Thyroid gland (tissue), 4 donors: ENCODE results near the gene DENND1A. TPM values are rescaled to one million over a fixed set of nuclear protein-coding genes. Genes with fewer than 3 reads are reported as not detected.

ENCODE experiments used
- DNase-seq, 2 donors: peaks; one replicate each; pipeline ENCODE4 v3.0.0-alpha.2; 2019
- H3K27ac ChIP-seq, 3 donors: fragments of 200-600 bp; sonication (generic); 1 replicate in 2 of 3; 2 replicates in 1 of 3; pipeline ENCODE4 v1.5.1; 2016 to 2019; ENCODE audit warnings: mild to moderate bottlenecking in 1 of 3, moderate library complexity in 1 of 3
- H3K27me3 ChIP-seq: fragments of 200-600 bp; sonication (generic); one replicate; pipeline ENCODE4 v1.5.1; 2019
- H3K36me3 ChIP-seq, 2 donors: fragments of 200-600 bp; sonication (generic); one replicate each; pipeline ENCODE4 v1.5.1; 2016 to 2019
- H3K4me1 ChIP-seq, 2 donors: fragments of 200-600 bp; sonication (generic); one replicate each; pipeline ENCODE4 v1.5.1; 2017 to 2019
- H3K4me3 ChIP-seq, 3 donors: fragments of 200-600 bp; sonication (generic); replicated peaks in 1 of 3; 1 replicate in 2 of 3; 2 replicates in 1 of 3; pipeline ENCODE4 v1.5.1; 2016; ENCODE audit warnings: mild to moderate bottlenecking in 1 of 3
- H3K9me3 ChIP-seq: fragments of 200-600 bp; sonication (generic); one replicate; pipeline ENCODE4 v1.5.1; 2017
- POLR2A ChIP-seq, 2 donors: fragments of 450-650 bp; IDR thresholded peaks; one replicate each; pipeline ENCODE4 v1.6.1; 2017; ENCODE audit warnings: antibody characterized with exemption in 2 of 2, mild to moderate bottlenecking in 2 of 2, moderate library complexity in 1 of 2
- WGBS, 2 donors: methylation state at CpG; one replicate each; pipeline ENCODE4 v1.1.5; 2017; 5-methylcytosine and 5-hydroxymethylcytosine counted together
- intact Hi-C: fragments of 100-400 bp; cut with DNase I; formaldehyde crosslinking; loops from one replicate; pipeline ENCODE4 v1.15.1; 2023
- total RNA-seq, 4 donors: library from RNA; depleted of rRNA; stranded (reverse); fragments of >200 nt; gene quantifications; one replicate each; pipeline ENCODE4 v1.2.3, GENCODE V29; 2016
- TF ChIP-seq, protein P1 (sequence below), 6 experiments: fragments of 200-600 bp in 3 of 6; fragments of 450-650 bp in 3 of 6; sonication (generic) in 3 of 6; IDR thresholded peaks; one replicate each; pipeline ENCODE4 v1.5.1; 2016 to 2019; ENCODE audit warnings: antibody characterized with exemption in 6 of 6, mild to moderate bottlenecking in 2 of 6, inconsistent platforms in 1 of 6, moderate library complexity in 1 of 6

Gene DENND1A
- total RNA-seq, 4 donors from 2014 or later: 18.8 to 34.4 (median 28.2) TPM

DNA sequence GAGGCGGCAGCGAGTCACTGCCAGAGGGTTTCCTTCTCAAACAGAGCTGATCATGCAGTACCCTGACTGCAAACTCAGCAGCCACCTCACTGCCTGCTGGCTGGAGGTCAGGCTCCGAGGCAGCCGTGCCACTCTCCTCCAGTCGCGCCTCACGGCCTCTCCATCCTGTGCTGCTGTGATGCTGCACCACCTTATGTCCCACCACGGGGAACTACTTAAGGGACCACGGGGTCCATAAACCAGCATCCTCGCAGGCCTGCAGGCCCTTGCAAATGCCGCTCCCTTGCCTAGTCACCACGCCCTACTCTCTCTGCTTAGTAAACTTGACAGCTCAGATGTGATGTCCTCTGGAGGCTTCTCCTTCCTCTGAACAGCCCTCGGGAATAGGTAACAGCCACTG lies 474.7 kb downstream of the DENND1A start:
- no peak overlapping the region for H3K27ac ChIP-seq
- H3K36me3 ChIP-seq: no peaks in the 10 kb centered on the region
- intact Hi-C loops: no loop called here
- no peak for DNase-seq
- H3K27me3 ChIP-seq: no peaks in the 10 kb centered on the region
- H3K4me1 ChIP-seq: peaks cover 9 to 23% of the 10 kb centered on the region in 2 donors
- no peaks in the 10 kb centered on the region for H3K9me3 ChIP-seq
- WGBS, 2 donors: 92 to 94% methylated on average over 11 to 13 of the region's 13 CpGs
- TF ChIP-seq POLR2A (IDR thresholded peaks at IDR 0.05): no peak
- TF ChIP-seq, protein P1, sequence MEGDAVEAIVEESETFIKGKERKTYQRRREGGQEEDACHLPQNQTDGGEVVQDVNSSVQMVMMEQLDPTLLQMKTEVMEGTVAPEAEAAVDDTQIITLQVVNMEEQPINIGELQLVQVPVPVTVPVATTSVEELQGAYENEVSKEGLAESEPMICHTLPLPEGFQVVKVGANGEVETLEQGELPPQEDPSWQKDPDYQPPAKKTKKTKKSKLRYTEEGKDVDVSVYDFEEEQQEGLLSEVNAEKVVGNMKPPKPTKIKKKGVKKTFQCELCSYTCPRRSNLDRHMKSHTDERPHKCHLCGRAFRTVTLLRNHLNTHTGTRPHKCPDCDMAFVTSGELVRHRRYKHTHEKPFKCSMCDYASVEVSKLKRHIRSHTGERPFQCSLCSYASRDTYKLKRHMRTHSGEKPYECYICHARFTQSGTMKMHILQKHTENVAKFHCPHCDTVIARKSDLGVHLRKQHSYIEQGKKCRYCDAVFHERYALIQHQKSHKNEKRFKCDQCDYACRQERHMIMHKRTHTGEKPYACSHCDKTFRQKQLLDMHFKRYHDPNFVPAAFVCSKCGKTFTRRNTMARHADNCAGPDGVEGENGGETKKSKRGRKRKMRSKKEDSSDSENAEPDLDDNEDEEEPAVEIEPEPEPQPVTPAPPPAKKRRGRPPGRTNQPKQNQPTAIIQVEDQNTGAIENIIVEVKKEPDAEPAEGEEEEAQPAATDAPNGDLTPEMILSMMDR (IDR thresholded peaks at IDR 0.05): no peak
- H3K4me3 ChIP-seq: no peak overlapping the region

DNA sequence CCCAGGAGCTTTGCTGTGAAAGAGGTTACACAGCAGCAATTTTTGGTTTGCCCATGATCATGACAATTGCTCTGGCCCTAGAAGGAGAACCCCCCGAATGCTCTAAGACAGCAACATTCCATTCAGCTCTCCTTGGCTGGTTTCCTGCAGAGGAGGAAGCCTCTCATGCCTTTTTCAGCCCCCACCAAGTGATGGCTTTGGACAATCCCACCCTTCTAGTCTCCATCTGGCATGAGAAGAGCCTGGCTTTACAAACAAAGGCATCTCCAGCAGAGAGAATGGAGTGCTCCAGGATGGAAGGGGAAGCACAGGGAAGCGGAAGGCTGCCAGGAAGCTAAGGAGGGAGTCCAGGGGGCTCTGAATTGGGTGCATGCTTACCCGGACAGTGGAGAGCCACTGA lies 475.6 kb downstream of the DENND1A start:
- Histone ChIP-seq H3K4me3 (no peak overlapping the region), H3K4me1 (peaks cover 9 to 23% of the 10 kb centered on the region in 2 donors), H3K9me3 (no peaks in the 10 kb centered on the region), H3K36me3 (no peaks in the 10 kb centered on the region), H3K27me3 (no peaks in the 10 kb centered on the region), H3K27ac (peak overlapping the region in 1 of 3 donors; percentile 13)
- DNase-seq: no peak
- intact Hi-C loops: no loop called here
- no peak for TF ChIP-seq POLR2A (IDR thresholded peaks at IDR 0.05)
- TF ChIP-seq, protein P1 (IDR thresholded peaks at IDR 0.05): no peak
- WGBS, 2 donors: 77 to 80% methylated on average over 3 of the region's 3 CpGs

GRCh38 chr9:123453831-123454321 lies 476.1 kb downstream of the DENND1A start:
- DNase-seq: peak; percentile 70 to 79
- peaks cover 9 to 23% of the 10 kb centered on the region in 2 donors for H3K4me1 ChIP-seq
- no peak overlapping the region for H3K4me3 ChIP-seq
- no peaks in the 10 kb centered on the region for H3K9me3 ChIP-seq
- H3K36me3 ChIP-seq: no peaks in the 10 kb centered on the region
- 56 to 64% methylated on average over 7 of the region's 7 CpGs for WGBS, 2 donors
- H3K27ac ChIP-seq: peak overlapping the region in 1 of 3 donors; percentile 13
- intact Hi-C loops: no loop called here
- H3K27me3 ChIP-seq: no peaks in the 10 kb centered on the region
- TF ChIP-seq, protein P1 (IDR thresholded peaks at IDR 0.05): no peak
- no peak for TF ChIP-seq POLR2A (IDR thresholded peaks at IDR 0.05)

- intact Hi-C loops: no loop called here
- Histone ChIP-seq H3K4me1 (peaks cover 9 to 23% of the 10 kb centered on the region in 2 donors), H3K27me3 (no peaks in the 10 kb centered on the region), H3K9me3 (no peaks in the 10 kb centered on the region), H3K36me3 (no peaks in the 10 kb centered on the region), H3K4me3 (no peak overlapping the region), H3K27ac (peak overlapping the region in 1 of 3 donors; percentile 13)
- DNase-seq: no peak
- 86% methylated on average over 14 of the region's 14 CpGs for WGBS, 2 donors
- no peak for TF ChIP-seq POLR2A (IDR thresholded peaks at IDR 0.05)
- TF ChIP-seq, protein P1 (IDR thresholded peaks at IDR 0.05): no peak
Observed at GRCh38 chr9:123453076-123453667, 476.8 kb downstream of the DENND1A start.

DNA sequence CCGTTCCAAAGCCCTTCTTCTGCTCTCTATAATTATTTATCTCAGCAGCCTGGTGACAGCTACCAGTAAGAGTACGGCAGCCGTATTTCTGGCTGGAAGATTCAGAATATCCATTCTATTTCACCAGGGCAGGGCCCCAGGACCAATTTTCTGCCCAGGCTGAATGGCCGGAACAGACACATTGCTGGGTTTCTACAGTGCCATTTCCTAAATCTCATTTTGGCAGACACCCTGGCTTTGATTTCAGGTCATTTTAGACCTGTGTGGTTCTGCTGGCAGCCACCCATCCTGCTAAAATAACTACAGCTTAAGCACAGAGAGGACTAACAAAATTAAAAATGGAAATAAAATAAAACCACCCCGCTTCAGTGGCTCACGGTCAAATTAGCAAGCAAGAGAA lies 478.9 kb downstream of the DENND1A start:
- Histone ChIP-seq H3K27me3 (no peaks in the 10 kb centered on the region), H3K27ac (peak overlapping the region in 2 of 3 donors; percentile 27 to 75), H3K9me3 (no peaks in the 10 kb centered on the region), H3K4me3 (no peak overlapping the region), H3K36me3 (no peaks in the 10 kb centered on the region), H3K4me1 (peaks cover 16 to 30% of the 10 kb centered on the region in 2 donors)
- 27 to 41% methylated on average over 6 of the region's 6 CpGs for WGBS, 2 donors
- no peak for TF ChIP-seq POLR2A (IDR thresholded peaks at IDR 0.05)
- TF ChIP-seq, protein P1 (IDR thresholded peaks at IDR 0.05): no peak
- DNase-seq: peak; percentile 85 to 87
- intact Hi-C loops: no loop called here
